ENCODE data around the gene TMEM198. TPM values are rescaled to one million over a fixed set of nuclear protein-coding genes. Genes with fewer than 3 reads are reported as not detected.
A peak's percentile ranks its signal among the peaks of the same experiment; 100 is the strongest.

TMEM198 gene
- total RNA-seq, 4 donors from 2014 or later = 1.1 to 4.4 (median 1.2) TPM; not detected in 1

- no peak for DNase-seq
- no peak for TF ChIP-seq EP300 (IDR thresholded peaks at IDR 0.05; ENCODE audit: low read depth)
- TF ChIP-seq, protein P1, sequence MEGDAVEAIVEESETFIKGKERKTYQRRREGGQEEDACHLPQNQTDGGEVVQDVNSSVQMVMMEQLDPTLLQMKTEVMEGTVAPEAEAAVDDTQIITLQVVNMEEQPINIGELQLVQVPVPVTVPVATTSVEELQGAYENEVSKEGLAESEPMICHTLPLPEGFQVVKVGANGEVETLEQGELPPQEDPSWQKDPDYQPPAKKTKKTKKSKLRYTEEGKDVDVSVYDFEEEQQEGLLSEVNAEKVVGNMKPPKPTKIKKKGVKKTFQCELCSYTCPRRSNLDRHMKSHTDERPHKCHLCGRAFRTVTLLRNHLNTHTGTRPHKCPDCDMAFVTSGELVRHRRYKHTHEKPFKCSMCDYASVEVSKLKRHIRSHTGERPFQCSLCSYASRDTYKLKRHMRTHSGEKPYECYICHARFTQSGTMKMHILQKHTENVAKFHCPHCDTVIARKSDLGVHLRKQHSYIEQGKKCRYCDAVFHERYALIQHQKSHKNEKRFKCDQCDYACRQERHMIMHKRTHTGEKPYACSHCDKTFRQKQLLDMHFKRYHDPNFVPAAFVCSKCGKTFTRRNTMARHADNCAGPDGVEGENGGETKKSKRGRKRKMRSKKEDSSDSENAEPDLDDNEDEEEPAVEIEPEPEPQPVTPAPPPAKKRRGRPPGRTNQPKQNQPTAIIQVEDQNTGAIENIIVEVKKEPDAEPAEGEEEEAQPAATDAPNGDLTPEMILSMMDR (IDR thresholded peaks at IDR 0.05) = no peak
- TF ChIP-seq POLR2A (IDR thresholded peaks at IDR 0.05) = no peak
- no peak for TF ChIP-seq POLR2AphosphoS5 (IDR thresholded peaks at IDR 0.05)
- in situ Hi-C loops (cut with MboI; ENCODE audit: low pct_ligation_motif_present in 1 of 4, low pct_unique_long_range_greater_than_20kb in 1 of 4, low sequenced_read_pairs in 3 of 4) = no loop called here
- peaks cover 12 to 36% (median 26%) of the 10 kb centered on the region in 4 donors for H3K4me1 ChIP-seq
- intact Hi-C loops (cut with DNase I; ENCODE audit: low total_unique reads) = no loop called here
- H3K9me3 ChIP-seq = no peaks in the 10 kb centered on the region
- no peak overlapping the region for H3K4me3 ChIP-seq
- 42% methylated on average over 18 of the region's 20 CpGs; no CpG with 5 or more reads in 1 of the 2 donors for WGBS, 2 donors (ENCODE audit: low coverage in 1 of 2)
- peak overlapping the region; percentile 87 to 99 (median 95) for H3K27ac ChIP-seq
- H3K36me3 ChIP-seq = no peaks in the 10 kb centered on the region
- H3K27me3 ChIP-seq = peaks cover 46% of the 10 kb centered on the region
Observed at GRCh38 chr2:219496247-219496824, 47.5 kb upstream of the TMEM198 start.

DNA sequence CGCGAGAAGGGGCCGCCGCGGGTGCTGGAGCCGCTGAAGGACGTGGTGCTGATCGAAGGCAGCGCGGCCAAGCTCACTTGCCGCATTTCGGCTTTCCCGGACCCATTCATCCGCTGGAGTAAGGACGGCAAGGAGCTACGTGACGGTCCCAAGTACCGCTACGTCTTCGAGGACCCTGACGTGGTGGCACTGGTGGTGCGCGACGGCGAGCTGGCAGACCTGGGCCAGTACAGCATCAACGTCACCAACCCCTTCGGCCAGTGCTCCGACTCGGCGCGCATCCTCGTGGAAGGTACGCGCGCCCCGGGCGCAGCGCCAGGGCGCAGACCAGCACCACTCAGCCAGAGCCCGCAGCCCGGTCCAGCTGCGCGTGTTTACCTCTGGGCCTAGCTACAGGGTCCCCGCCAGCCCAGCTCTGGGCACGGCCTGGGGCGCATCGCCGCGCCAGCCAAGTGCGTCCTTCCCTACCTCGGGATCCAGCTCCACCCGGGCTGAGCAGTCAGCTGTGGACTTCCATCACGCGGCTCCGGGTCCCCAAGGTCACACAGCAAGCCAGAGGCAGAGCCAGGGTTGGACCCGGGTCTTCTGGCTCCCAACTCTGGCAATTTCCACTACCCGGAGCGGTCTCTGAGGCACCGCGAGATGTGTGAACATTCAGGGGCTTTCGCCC, 46.9 kb upstream of the TMEM198 start:
- no peak for TF ChIP-seq POLR2A (IDR thresholded peaks at IDR 0.05)
- peak in 1 of 3 donors; percentile 29 for TF ChIP-seq POLR2AphosphoS5 (IDR thresholded peaks at IDR 0.05)
- TF ChIP-seq, protein P1 (IDR thresholded peaks at IDR 0.05) = no peak
- H3K27me3 ChIP-seq = peaks cover 46% of the 10 kb centered on the region
- 16% methylated on average over 37 of the region's 61 CpGs; no CpG with 5 or more reads in 1 of the 2 donors for WGBS, 2 donors (ENCODE audit: low coverage in 1 of 2)
- H3K4me3 ChIP-seq = peak overlapping the region in 3 of 4 donors; percentile 14 to 84 (median 77)
- DNase-seq = peak; percentile 38
- H3K36me3 ChIP-seq = no peaks in the 10 kb centered on the region
- H3K9me3 ChIP-seq = no peaks in the 10 kb centered on the region
- H3K4me1 ChIP-seq = peaks cover 12 to 36% (median 26%) of the 10 kb centered on the region in 4 donors
- peak overlapping the region; percentile 87 to 99 (median 95) for H3K27ac ChIP-seq
- intact Hi-C loops (cut with DNase I; ENCODE audit: low total_unique reads) = no loop called here
- in situ Hi-C loops (cut with MboI; ENCODE audit: low pct_ligation_motif_present in 1 of 4, low pct_unique_long_range_greater_than_20kb in 1 of 4, low sequenced_read_pairs in 3 of 4) = no loop called here

DNA sequence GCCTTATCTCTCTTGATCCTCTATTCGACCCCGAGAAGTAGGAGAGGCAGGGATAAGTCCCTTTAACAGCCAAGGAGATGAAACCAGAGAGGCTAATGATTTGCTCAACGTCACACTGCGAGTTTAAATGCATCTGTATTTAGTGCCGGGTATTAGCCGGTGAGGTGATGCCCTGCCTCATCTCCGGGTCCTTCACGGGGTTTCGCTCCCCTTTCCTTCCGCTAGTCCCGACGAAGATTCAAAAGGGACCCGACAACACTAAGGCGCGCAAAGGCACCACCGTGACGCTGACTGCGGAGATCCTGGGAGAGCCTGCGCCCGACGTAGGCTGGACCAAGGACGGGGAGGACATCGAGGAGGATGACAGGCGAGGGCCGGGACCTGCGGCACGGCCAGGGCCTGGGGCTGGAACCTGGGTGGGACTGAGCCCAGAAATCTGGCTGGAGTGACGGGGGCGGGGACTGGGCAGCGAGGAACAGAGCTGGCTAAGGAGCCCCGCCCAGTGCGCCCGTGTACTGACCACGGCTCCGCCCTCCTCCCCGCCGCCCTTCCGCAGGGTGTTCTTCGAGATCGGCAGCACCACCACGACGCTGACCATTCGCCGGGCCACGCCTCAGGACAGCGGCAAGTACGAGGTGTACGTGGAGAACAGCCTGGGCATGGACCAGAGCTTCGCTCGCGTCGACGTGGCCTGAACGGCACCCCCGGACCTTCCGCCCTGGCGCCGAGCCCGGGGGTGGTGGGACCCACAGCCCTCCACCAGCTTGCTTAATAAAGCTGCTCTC, 46.1 kb upstream of the TMEM198 start:
- H3K4me3 ChIP-seq = peak overlapping the region; percentile 57 to 84 (median 76)
- no peak for TF ChIP-seq EP300 (IDR thresholded peaks at IDR 0.05; ENCODE audit: low read depth)
- TF ChIP-seq POLR2A (IDR thresholded peaks at IDR 0.05) = peak; percentile 85
- TF ChIP-seq, protein P1 (IDR thresholded peaks at IDR 0.05) = no peak
- peak; percentile 93 to 96 (median 96) for TF ChIP-seq POLR2AphosphoS5 (IDR thresholded peaks at IDR 0.05)
- peak; percentile 95 for DNase-seq
- peak overlapping the region; percentile 87 to 99 (median 95) for H3K27ac ChIP-seq
- WGBS, 2 donors (ENCODE audit: low coverage in 1 of 2) = 2% methylated on average over 55 of the region's 59 CpGs; no CpG with 5 or more reads in 1 of the 2 donors
- intact Hi-C loops (cut with DNase I; ENCODE audit: low total_unique reads) = no loop called here
- in situ Hi-C loops (cut with MboI; ENCODE audit: low pct_ligation_motif_present in 1 of 4, low pct_unique_long_range_greater_than_20kb in 1 of 4, low sequenced_read_pairs in 3 of 4) = no loop called here
- H3K27me3 ChIP-seq = peaks cover 45% of the 10 kb centered on the region
- peaks cover 12 to 36% (median 26%) of the 10 kb centered on the region in 4 donors for H3K4me1 ChIP-seq
- H3K9me3 ChIP-seq = no peaks in the 10 kb centered on the region
- H3K36me3 ChIP-seq = no peaks in the 10 kb centered on the region
